CD8-positive, alpha-beta memory T cell (primary cell): ENCODE data around the gene KMT5B. TPM values are rescaled to one million over a fixed set of nuclear protein-coding genes. Genes with fewer than 3 reads are reported as not detected.

Experiments
- CTCF ChIA-PET: fragments of 350-600 bp; sonication (Branson Sonifier 250); formaldehyde crosslinking; loops from one replicate; lab custom pipeline; 2021; ENCODE audit warnings: antibody characterized with exemption; lab: Charles Lee
- POLR2A ChIA-PET: fragments of 350-600 bp; sonication (Branson Sonifier 250); formaldehyde crosslinking; loops from one replicate; lab custom pipeline; 2021; ENCODE audit warnings: antibody characterized with exemption; lab: Charles Lee
- DNase-seq, 5 donors: peaks; one replicate each; pipeline versions ENCODE4 v3.0.0 to v3.0.0-alpha.2; 2020 to 2022; ENCODE audit warnings: mixed read lengths in 1 of 5
- H3K27ac ChIP-seq: one replicate; pipeline ENCODE4 v1.7.0; 2013; ENCODE audit warnings: low read depth, mild to moderate bottlenecking, low read length, moderate library complexity
- H3K27me3 ChIP-seq: 2 replicates; pipeline ENCODE4 v1.7.0; 2013; ENCODE audit warnings: low read length, mild to moderate bottlenecking; ENCODE audit not compliant: insufficient read depth, poor library complexity, severe bottlenecking
- H3K36me3 ChIP-seq: 2 replicates; pipeline ENCODE4 v1.7.0; 2013; ENCODE audit warnings: mild to moderate bottlenecking, low read length, moderate library complexity; ENCODE audit not compliant: insufficient read depth
- H3K4me1 ChIP-seq: 2 replicates; pipeline ENCODE4 v1.7.0; 2013; ENCODE audit warnings: mild to moderate bottlenecking, low read length, moderate library complexity; ENCODE audit not compliant: insufficient read depth
- H3K4me3 ChIP-seq: 2 replicates; pipeline ENCODE4 v1.7.0; 2013; ENCODE audit warnings: mild to moderate bottlenecking, low read length
- H3K9me3 ChIP-seq: 2 replicates; pipeline ENCODE4 v1.7.0; 2013; ENCODE audit warnings: mild to moderate bottlenecking, low read length
- H3K27ac Mint-ChIP-seq, 8 donors: one replicate each; pipeline ENCODE4 v1.8.0; 2020 to 2021; ENCODE audit warnings: mixed read lengths in 8 of 8, mild to moderate bottlenecking in 6 of 8, inconsistent platforms in 3 of 8, moderate library complexity in 3 of 8
- H3K27me3 Mint-ChIP-seq, 2 donors: one replicate each; pipeline ENCODE4 v1.8.0; 2020 to 2021; ENCODE audit warnings: mixed read lengths in 2 of 2, mild to moderate bottlenecking in 1 of 2, moderate library complexity in 1 of 2
- H3K36me3 Mint-ChIP-seq, 3 donors: one replicate each; pipeline ENCODE4 v1.8.0; 2020 to 2021; ENCODE audit warnings: mixed read lengths in 3 of 3, inconsistent platforms in 1 of 3, mild to moderate bottlenecking in 1 of 3
- H3K4me1 Mint-ChIP-seq, 3 donors: one replicate each; pipeline ENCODE4 v1.8.0; 2020 to 2021; ENCODE audit warnings: mixed read lengths in 3 of 3, inconsistent platforms in 1 of 3, mild to moderate bottlenecking in 1 of 3
- H3K4me3 Mint-ChIP-seq, 7 donors: one replicate each; pipeline ENCODE4 v1.8.0; 2020 to 2021; ENCODE audit warnings: mixed read lengths in 7 of 7, mild to moderate bottlenecking in 6 of 7, moderate library complexity in 4 of 7, inconsistent platforms in 2 of 7
- H3K9me3 Mint-ChIP-seq, 5 donors: one replicate each; pipeline ENCODE4 v1.8.0; 2020 to 2022; ENCODE audit warnings: mixed read lengths in 5 of 5, mild to moderate bottlenecking in 3 of 5, moderate library complexity in 2 of 5, inconsistent platforms in 1 of 5
- polyA plus RNA-seq: library from polyadenylated mRNA; unstranded; fragments of 300-500 nt; fragmentation: Illumina TruSeq; gene quantifications from one replicate; pipeline ENCODE4 v1.2.3, GENCODE V29; 2021
- total RNA-seq, 2 experiments: library from RNA; stranded (reverse); gene quantifications; one replicate each; pipeline ENCODE4 v1.2.3, GENCODE V29; 2021

The KMT5B gene
- total and polyA plus RNA-seq, 3 experiments from 2014 or later: 21.9 to 49.1 (median 22.6) TPM

DNA sequence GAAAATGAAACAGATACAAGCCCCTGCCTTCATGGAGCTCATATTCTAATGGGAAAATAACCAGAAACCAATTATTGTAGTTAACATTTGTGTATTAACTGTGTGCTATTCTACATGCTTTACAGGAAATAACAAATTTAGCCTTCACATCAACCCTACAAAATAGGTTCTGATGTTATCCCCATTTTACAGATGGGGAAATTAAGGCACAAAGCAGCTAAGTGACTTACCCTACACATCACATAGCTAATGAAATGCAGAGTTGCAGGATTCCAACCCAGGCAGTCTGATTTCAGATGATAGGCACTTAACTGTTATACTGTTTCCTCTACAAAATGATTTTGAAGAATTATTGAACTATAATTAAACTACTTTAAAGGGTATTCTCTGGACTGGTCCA is 43.7 kb downstream of the KMT5B start:
- DNase-seq: no peak
- H3K27me3 ChIP-seq: no peaks in the 10 kb centered on the region
- no peaks in the 10 kb centered on the region for H3K27me3 Mint-ChIP-seq
- no peak overlapping the region for H3K27ac Mint-ChIP-seq
- H3K4me1 Mint-ChIP-seq: no peaks in the 10 kb centered on the region
- no peaks in the 10 kb centered on the region for H3K9me3 Mint-ChIP-seq
- no peaks in the 10 kb centered on the region for H3K9me3 ChIP-seq
- H3K4me3 ChIP-seq: no peak overlapping the region
- ChIA-PET POLR2A (no interaction called here), CTCF (no interaction called here)
- H3K27ac ChIP-seq: no peak overlapping the region
- H3K4me3 Mint-ChIP-seq: no peak overlapping the region
- H3K36me3 Mint-ChIP-seq: peaks cover 8 to 82% (median 18%) of the 10 kb centered on the region in 3 donors
- H3K4me1 ChIP-seq: no peaks in the 10 kb centered on the region
- H3K36me3 ChIP-seq: peaks cover 68% of the 10 kb centered on the region

DNA sequence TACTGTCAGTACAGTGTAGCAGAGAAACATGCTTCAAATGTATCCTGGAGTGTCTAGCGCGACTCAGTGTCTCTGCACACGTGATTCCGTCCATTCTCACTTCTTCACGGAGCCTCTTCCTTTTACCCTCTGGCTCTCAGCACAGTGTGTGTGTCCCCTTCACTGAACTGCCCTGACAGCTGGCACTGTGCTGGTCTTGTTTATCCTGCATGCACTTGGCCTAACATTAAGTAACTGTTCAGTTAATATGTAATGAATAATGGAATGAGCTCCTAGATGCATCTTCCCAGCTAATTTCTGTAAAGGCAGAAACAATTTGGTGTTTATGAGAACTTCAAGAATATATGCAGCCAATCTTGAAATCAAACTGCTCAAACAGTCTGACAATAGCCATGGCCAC is 44.4 kb downstream of the KMT5B start:
- DNase-seq: no peak
- H3K4me3 ChIP-seq: no peak overlapping the region
- Mint-ChIP-seq H3K27me3 (no peaks in the 10 kb centered on the region), H3K9me3 (no peaks in the 10 kb centered on the region), H3K4me3 (peak overlapping the region in 1 of 7 donors; percentile 63), H3K36me3 (peaks cover 8 to 82% (median 17%) of the 10 kb centered on the region in 3 donors), H3K27ac (peak overlapping the region in 1 of 8 donors; percentile 19), H3K4me1 (no peaks in the 10 kb centered on the region)
- CTCF ChIA-PET: no interaction called here
- H3K27me3 ChIP-seq: no peaks in the 10 kb centered on the region
- no peaks in the 10 kb centered on the region for H3K4me1 ChIP-seq
- H3K36me3 ChIP-seq: peaks cover 60% of the 10 kb centered on the region
- H3K9me3 ChIP-seq: no peaks in the 10 kb centered on the region
- POLR2A ChIA-PET: no interaction called here
- H3K27ac ChIP-seq: no peak overlapping the region

DNA sequence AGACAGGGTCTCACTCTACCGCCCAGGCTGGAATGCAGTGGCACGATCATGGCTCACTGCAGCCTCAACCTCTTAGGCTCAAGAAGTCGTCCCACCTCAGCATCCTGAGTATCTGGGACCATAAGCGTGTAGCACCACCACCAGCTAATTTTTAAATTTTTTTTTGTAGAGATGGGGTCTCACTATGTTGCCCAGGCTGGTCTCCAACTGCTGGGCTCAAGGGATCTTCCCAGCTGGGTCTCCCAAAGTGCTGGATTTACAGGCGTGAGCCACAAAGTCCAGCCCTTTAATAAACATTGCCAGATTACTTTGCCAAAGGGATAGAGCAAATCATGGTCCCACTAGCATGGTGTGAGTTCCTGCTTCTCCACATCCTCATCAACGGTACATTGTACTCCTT is 45.6 kb downstream of the KMT5B start:
- ChIA-PET CTCF (no interaction called here), POLR2A (no interaction called here)
- no peaks in the 10 kb centered on the region for H3K27me3 Mint-ChIP-seq
- H3K9me3 Mint-ChIP-seq: no peaks in the 10 kb centered on the region
- H3K9me3 ChIP-seq: no peaks in the 10 kb centered on the region
- no peak for DNase-seq
- no peaks in the 10 kb centered on the region for H3K4me1 Mint-ChIP-seq
- H3K36me3 ChIP-seq: peaks cover 49% of the 10 kb centered on the region
- peak overlapping the region in 1 of 8 donors; percentile 22 for H3K27ac Mint-ChIP-seq
- no peak overlapping the region for H3K4me3 ChIP-seq
- no peaks in the 10 kb centered on the region for H3K27me3 ChIP-seq
- no peak overlapping the region for H3K27ac ChIP-seq
- H3K4me3 Mint-ChIP-seq: no peak overlapping the region
- peaks cover 8 to 83% (median 23%) of the 10 kb centered on the region in 3 donors for H3K36me3 Mint-ChIP-seq
- H3K4me1 ChIP-seq: no peaks in the 10 kb centered on the region

DNA sequence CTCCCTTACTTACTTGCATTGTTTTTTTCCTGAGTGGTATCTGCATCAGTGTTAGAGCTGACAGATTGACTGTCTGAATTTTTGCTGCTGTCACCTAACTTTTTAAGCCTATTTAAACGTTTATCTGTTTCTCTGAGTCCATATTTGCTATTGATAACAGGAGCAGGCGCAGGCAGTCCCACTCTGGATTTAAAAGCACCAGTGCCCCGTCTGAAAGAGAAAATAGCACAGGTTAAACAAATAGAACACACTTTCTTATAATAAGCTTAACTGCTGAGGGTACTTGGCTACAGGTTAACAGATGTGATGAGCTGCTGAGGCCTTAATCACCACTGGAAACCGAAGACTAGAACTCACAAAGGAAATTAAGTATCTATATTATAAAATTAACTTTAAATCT is 46.1 kb downstream of the KMT5B start:
- Mint-ChIP-seq H3K27ac (no peak overlapping the region), H3K4me3 (no peak overlapping the region), H3K9me3 (no peaks in the 10 kb centered on the region), H3K4me1 (no peaks in the 10 kb centered on the region), H3K36me3 (peaks cover 8 to 87% (median 23%) of the 10 kb centered on the region in 3 donors), H3K27me3 (no peaks in the 10 kb centered on the region)
- no peaks in the 10 kb centered on the region for H3K9me3 ChIP-seq
- CTCF ChIA-PET: no interaction called here
- no peak for DNase-seq
- peaks cover 48% of the 10 kb centered on the region for H3K36me3 ChIP-seq
- no peaks in the 10 kb centered on the region for H3K4me1 ChIP-seq
- POLR2A ChIA-PET: no interaction called here
- H3K27ac ChIP-seq: no peak overlapping the region
- no peaks in the 10 kb centered on the region for H3K27me3 ChIP-seq
- H3K4me3 ChIP-seq: no peak overlapping the region

GRCh38 chr11:68165601-68166000 is 47.5 kb downstream of the KMT5B start:
- ChIA-PET CTCF (no interaction called here), POLR2A (no interaction called here)
- Histone ChIP-seq H3K36me3 (peaks cover 35% of the 10 kb centered on the region), H3K27me3 (no peaks in the 10 kb centered on the region), H3K9me3 (no peaks in the 10 kb centered on the region), H3K4me1 (no peaks in the 10 kb centered on the region), H3K27ac (no peak overlapping the region), H3K4me3 (no peak overlapping the region)
- H3K27me3 Mint-ChIP-seq: no peaks in the 10 kb centered on the region
- peaks cover 8 to 82% (median 26%) of the 10 kb centered on the region in 3 donors for H3K36me3 Mint-ChIP-seq
- peak overlapping the region in 1 of 8 donors; percentile 35 for H3K27ac Mint-ChIP-seq
- no peak overlapping the region for H3K4me3 Mint-ChIP-seq
- no peak for DNase-seq
- H3K9me3 Mint-ChIP-seq: no peaks in the 10 kb centered on the region
- H3K4me1 Mint-ChIP-seq: no peaks in the 10 kb centered on the region

- ChIA-PET CTCF (no interaction called here), POLR2A (no interaction called here)
- no peaks in the 10 kb centered on the region for H3K4me1 ChIP-seq
- Mint-ChIP-seq H3K36me3 (peaks cover 4 to 79% (median 27%) of the 10 kb centered on the region in 3 donors), H3K9me3 (no peaks in the 10 kb centered on the region), H3K27ac (no peak overlapping the region), H3K27me3 (no peaks in the 10 kb centered on the region), H3K4me3 (no peak overlapping the region), H3K4me1 (no peaks in the 10 kb centered on the region)
- no peak overlapping the region for H3K27ac ChIP-seq
- H3K4me3 ChIP-seq: no peak overlapping the region
- DNase-seq: no peak
- H3K27me3 ChIP-seq: no peaks in the 10 kb centered on the region
- H3K36me3 ChIP-seq: peaks cover 26% of the 10 kb centered on the region
- no peaks in the 10 kb centered on the region for H3K9me3 ChIP-seq
These were observed 48.7 kb downstream of the KMT5B start for GRCh38 chr11:68164437-68164836.

- CTCF ChIA-PET: no interaction called here
- no peaks in the 10 kb centered on the region for H3K9me3 Mint-ChIP-seq
- no peaks in the 10 kb centered on the region for H3K27me3 Mint-ChIP-seq
- Histone ChIP-seq H3K4me1 (no peaks in the 10 kb centered on the region), H3K27ac (no peak overlapping the region), H3K36me3 (peaks cover 18% of the 10 kb centered on the region), H3K27me3 (no peaks in the 10 kb centered on the region), H3K9me3 (no peaks in the 10 kb centered on the region), H3K4me3 (no peak overlapping the region)
- POLR2A ChIA-PET: no interaction called here
- no peak overlapping the region for H3K4me3 Mint-ChIP-seq
- no peaks in the 10 kb centered on the region for H3K4me1 Mint-ChIP-seq
- H3K36me3 Mint-ChIP-seq: peaks cover 4 to 79% (median 24%) of the 10 kb centered on the region in 3 donors
- DNase-seq: no peak
- H3K27ac Mint-ChIP-seq: peak overlapping the region in 1 of 8 donors; percentile 62
These were observed 49.4 kb downstream of the KMT5B start for GRCh38 chr11:68163691-68164090.

GRCh38 chr11:68160100-68160695 is 52.9 kb downstream of the KMT5B start:
- Mint-ChIP-seq H3K27ac (peak overlapping the region in 3 of 8 donors; percentile 13 to 39 (median 31)), H3K4me1 (peaks cover 0 to 4% (median 0%) of the 10 kb centered on the region in 3 donors), H3K4me3 (no peak overlapping the region), H3K27me3 (no peaks in the 10 kb centered on the region), H3K36me3 (peaks cover 4 to 66% (median 23%) of the 10 kb centered on the region in 3 donors), H3K9me3 (no peaks in the 10 kb centered on the region)
- ChIA-PET CTCF (no interaction called here), POLR2A (no interaction called here)
- H3K4me1 ChIP-seq: no peaks in the 10 kb centered on the region
- H3K4me3 ChIP-seq: no peak overlapping the region
- H3K36me3 ChIP-seq: peaks cover 8% of the 10 kb centered on the region
- no peak overlapping the region for H3K27ac ChIP-seq
- no peak for DNase-seq
- no peaks in the 10 kb centered on the region for H3K9me3 ChIP-seq
- no peaks in the 10 kb centered on the region for H3K27me3 ChIP-seq
